Erythroblast (primary cell): Measurements from ENCODE around the gene NUP43.
"Not testable (repeated sequence)": the region's sequence is repeated elsewhere in the genome, so short reads cannot be mapped to it uniquely, and the experiment has no call there.

Experiments
- GATA1 ChIP-seq: IDR thresholded peaks from 2 replicates; pipeline ENCODE4 v1.6.1; 2011; ENCODE audit warnings: low read depth, mild to moderate bottlenecking, control low read depth, low read length, moderate library complexity
- POLR2A ChIP-seq: IDR thresholded peaks from 2 replicates; pipeline ENCODE4 v1.6.1; 2011; ENCODE audit warnings: mild to moderate bottlenecking, low read length

DNA sequence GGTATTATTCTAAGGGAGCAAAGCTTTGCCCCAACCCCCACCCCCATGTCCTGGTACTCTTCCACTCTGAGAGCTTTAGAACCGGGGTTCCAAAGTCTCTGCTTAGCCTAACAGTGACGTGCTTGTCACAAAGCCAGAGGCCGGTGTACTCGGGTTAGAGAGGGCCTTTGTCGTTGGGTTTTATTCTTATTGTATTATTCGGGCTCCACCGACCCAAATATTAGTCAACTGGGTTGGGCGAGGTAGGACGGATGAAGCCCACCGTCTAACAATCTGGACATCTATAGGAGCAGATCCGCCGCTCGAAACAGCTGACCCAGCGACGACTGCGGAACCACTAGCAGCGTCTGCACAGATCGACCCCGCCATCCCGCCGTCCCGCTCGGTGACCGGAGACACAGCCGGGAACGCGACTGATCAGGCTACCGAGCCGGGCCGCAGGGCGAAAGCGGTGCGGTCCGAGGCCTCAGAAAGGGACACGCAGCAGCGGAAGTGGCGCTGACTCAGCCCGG, 2.8 kb upstream of the NUP43 start:
- TF ChIP-seq POLR2A, GATA1: not testable (repeated sequence)
